ENCODE measurements around the gene MRPS21.

- no peak for TF ChIP-seq CTCF (IDR thresholded peaks at IDR 0.05)
- peak in 2 of 4 donors; percentile 20 to 58 for TF ChIP-seq POLR2A (IDR thresholded peaks at IDR 0.05)
Measured at GRCh38 chr1:150281758-150282557, 11.7 kb upstream of the MRPS21 start, which contains the start of gene CIART.

All from esophagus squamous epithelium (tissue), 4 donors.